Fibroblast of lung (primary cell): ENCODE data around the gene BATF2. TPM values are rescaled to one million over a fixed set of nuclear protein-coding genes. Genes with fewer than 3 reads are reported as not detected.

Source experiments
- DNase-seq, 2 donors: peaks; one replicate each; pipeline versions ENCODE4 v3.0.0 to v3.0.0-alpha.2; 2010; ENCODE audit warnings: low read depth in 2 of 2
- H2AFZ ChIP-seq: 2 replicates; pipeline ENCODE4 v1.5.1; 2012; ENCODE audit warnings: low read length, control low read depth, inconsistent platforms
- H3K27ac ChIP-seq: 2 replicates; pipeline ENCODE4 v1.5.1; 2011; ENCODE audit warnings: low read length, control low read depth; ENCODE audit not compliant: insufficient read depth
- H3K27me3 ChIP-seq: 2 replicates; pipeline ENCODE4 v1.5.1; 2011; ENCODE audit warnings: mild to moderate bottlenecking, low read length; ENCODE audit not compliant: control insufficient read depth, insufficient read depth
- H3K36me3 ChIP-seq: 2 replicates; pipeline ENCODE4 v1.5.1; 2011; ENCODE audit warnings: low read length; ENCODE audit not compliant: control insufficient read depth, insufficient read depth
- H3K4me1 ChIP-seq: 2 replicates; pipeline ENCODE4 v1.5.1; 2011; ENCODE audit warnings: low read length; ENCODE audit not compliant: control insufficient read depth, insufficient read depth; ENCODE audit errors: extremely low read depth
- H3K4me2 ChIP-seq: 2 replicates; pipeline ENCODE4 v1.5.1; 2011; ENCODE audit warnings: low read length, control low read depth; ENCODE audit not compliant: insufficient read depth; ENCODE audit errors: extremely low read depth
- H3K4me3 ChIP-seq, 4 experiments: fragments of 200-600 bp in 1 of 4; sonication (generic) in 1 of 4; replicated peaks in 1 of 4; 2 replicates each; pipeline ENCODE4 v1.5.1; 2011 to 2016; ENCODE audit warnings: low read length in 4 of 4, low read depth in 3 of 4, mild to moderate bottlenecking in 3 of 4, control low read depth in 2 of 4, inconsistent platforms in 1 of 4, mixed read lengths in 1 of 4; ENCODE audit not compliant: insufficient read depth in 1 of 4; ENCODE audit errors: control extremely low read depth in 1 of 4
- H3K79me2 ChIP-seq: 2 replicates; pipeline ENCODE4 v1.5.1; 2012; ENCODE audit warnings: mild to moderate bottlenecking, low read length, inconsistent platforms; ENCODE audit not compliant: control insufficient read depth, insufficient read depth
- H3K9ac ChIP-seq: 2 replicates; pipeline ENCODE4 v1.5.1; 2011; ENCODE audit warnings: mild to moderate bottlenecking, low read length, control low read depth; ENCODE audit not compliant: insufficient read depth
- H3K9me3 ChIP-seq: 2 replicates; pipeline ENCODE4 v1.5.1; 2012; ENCODE audit warnings: low read depth, low read length; ENCODE audit not compliant: control insufficient read depth, insufficient read depth
- H4K20me1 ChIP-seq: 2 replicates; pipeline ENCODE4 v1.5.1; 2011; ENCODE audit warnings: low read length; ENCODE audit not compliant: control insufficient read depth, insufficient read depth; ENCODE audit errors: extremely low read depth
- EZH2 ChIP-seq: IDR thresholded peaks from 2 replicates; pipeline ENCODE4 v1.5.1; 2012; ENCODE audit warnings: low read length, control low read depth, mild to moderate bottlenecking; ENCODE audit errors: missing control alignments
- polyA plus RNA-seq, 2 donors: library from polyadenylated mRNA; depleted of rRNA in 1 of 2; stranded (reverse) in 1 of 2; unstranded in 1 of 2; fragments of >200 nt; gene quantifications; 2 replicates each; pipeline ENCODE4 v1.2.1, GENCODE V29; 2011 to 2012; ENCODE audit warnings: missing spikeins in 1 of 2
- total RNA-seq: library from RNA; depleted of rRNA; stranded (reverse); fragments of >200 nt; gene quantifications from 2 replicates; pipeline ENCODE4 v1.2.1, GENCODE V29; 2014
- TF ChIP-seq, protein P1 (sequence below), 2 donors: IDR thresholded peaks in 1 of 2; conservative IDR thresholded peaks in 1 of 2; 1 replicate in 1 of 2; 2 replicates in 1 of 2; pipeline ENCODE4 v1.5.1; 2011 to 2012; ENCODE audit warnings: low read length in 2 of 2, control low read depth in 1 of 2, inconsistent platforms in 1 of 2, low read depth in 1 of 2, mild to moderate bottlenecking in 1 of 2

Gene BATF2
- total and polyA plus RNA-seq, 2 donors (not counting 1 experiment from before 2014, with no cell fraction given) = 1.0 to 2.1 TPM

DNA sequence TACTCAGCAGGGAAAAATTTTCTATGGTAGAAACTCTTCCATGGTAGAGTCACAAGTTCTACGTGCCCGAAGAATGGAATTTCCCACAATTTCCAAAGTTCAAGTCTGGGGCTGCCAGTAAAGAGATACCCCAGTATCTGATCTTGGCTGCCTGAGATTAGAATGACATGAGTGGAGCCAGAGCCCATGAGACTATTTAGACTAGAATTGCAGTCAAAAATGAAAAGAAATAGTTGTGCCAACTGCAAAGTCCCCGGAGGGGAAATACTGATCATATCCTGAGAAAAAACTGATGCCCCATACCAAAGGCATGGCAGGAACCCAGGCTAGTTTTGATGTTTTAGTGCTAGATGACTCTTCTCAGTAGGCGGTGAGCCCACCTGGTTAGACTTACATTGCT lies 36.1 kb downstream of the BATF2 start:
- H3K27me3 ChIP-seq = no peaks in the 10 kb centered on the region
- no peak for DNase-seq
- H3K27ac ChIP-seq = no peak overlapping the region
- H3K36me3 ChIP-seq = no peaks in the 10 kb centered on the region
- H3K4me2 ChIP-seq = no peak overlapping the region
- TF ChIP-seq EZH2 = no peak
- TF ChIP-seq, protein P1, sequence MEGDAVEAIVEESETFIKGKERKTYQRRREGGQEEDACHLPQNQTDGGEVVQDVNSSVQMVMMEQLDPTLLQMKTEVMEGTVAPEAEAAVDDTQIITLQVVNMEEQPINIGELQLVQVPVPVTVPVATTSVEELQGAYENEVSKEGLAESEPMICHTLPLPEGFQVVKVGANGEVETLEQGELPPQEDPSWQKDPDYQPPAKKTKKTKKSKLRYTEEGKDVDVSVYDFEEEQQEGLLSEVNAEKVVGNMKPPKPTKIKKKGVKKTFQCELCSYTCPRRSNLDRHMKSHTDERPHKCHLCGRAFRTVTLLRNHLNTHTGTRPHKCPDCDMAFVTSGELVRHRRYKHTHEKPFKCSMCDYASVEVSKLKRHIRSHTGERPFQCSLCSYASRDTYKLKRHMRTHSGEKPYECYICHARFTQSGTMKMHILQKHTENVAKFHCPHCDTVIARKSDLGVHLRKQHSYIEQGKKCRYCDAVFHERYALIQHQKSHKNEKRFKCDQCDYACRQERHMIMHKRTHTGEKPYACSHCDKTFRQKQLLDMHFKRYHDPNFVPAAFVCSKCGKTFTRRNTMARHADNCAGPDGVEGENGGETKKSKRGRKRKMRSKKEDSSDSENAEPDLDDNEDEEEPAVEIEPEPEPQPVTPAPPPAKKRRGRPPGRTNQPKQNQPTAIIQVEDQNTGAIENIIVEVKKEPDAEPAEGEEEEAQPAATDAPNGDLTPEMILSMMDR (conservative IDR thresholded peaks at IDR 0.05 in 1 of 2, IDR thresholded peaks at IDR 0.05 in 1 of 2; ENCODE audit: low read depth in 1 of 2, low read length in 2 of 2) = no peak
- H3K4me3 ChIP-seq = no peak overlapping the region
- H4K20me1 ChIP-seq = no peaks in the 10 kb centered on the region
- H3K9ac ChIP-seq = no peak overlapping the region
- H3K4me1 ChIP-seq = no peaks in the 10 kb centered on the region
- no peaks in the 10 kb centered on the region for H3K9me3 ChIP-seq
- no peak overlapping the region for H2AFZ ChIP-seq
- H3K79me2 ChIP-seq = no peaks in the 10 kb centered on the region

- TF ChIP-seq, protein P1 (conservative IDR thresholded peaks at IDR 0.05 in 1 of 2, IDR thresholded peaks at IDR 0.05 in 1 of 2; ENCODE audit: low read depth in 1 of 2, low read length in 2 of 2) = no peak
- TF ChIP-seq EZH2 = no peak
- Histone ChIP-seq H3K9ac (no peak overlapping the region), H3K27me3 (peaks cover 5% of the 10 kb centered on the region), H3K79me2 (no peaks in the 10 kb centered on the region), H3K4me2 (no peak overlapping the region), H3K4me1 (no peaks in the 10 kb centered on the region), H4K20me1 (no peaks in the 10 kb centered on the region), H2AFZ (no peak overlapping the region), H3K36me3 (no peaks in the 10 kb centered on the region), H3K27ac (no peak overlapping the region), H3K4me3 (no peak overlapping the region), H3K9me3 (no peaks in the 10 kb centered on the region)
- DNase-seq = no peak
Observed at GRCh38 chr11:64959498-64959897, 37.3 kb downstream of the BATF2 start.

DNA sequence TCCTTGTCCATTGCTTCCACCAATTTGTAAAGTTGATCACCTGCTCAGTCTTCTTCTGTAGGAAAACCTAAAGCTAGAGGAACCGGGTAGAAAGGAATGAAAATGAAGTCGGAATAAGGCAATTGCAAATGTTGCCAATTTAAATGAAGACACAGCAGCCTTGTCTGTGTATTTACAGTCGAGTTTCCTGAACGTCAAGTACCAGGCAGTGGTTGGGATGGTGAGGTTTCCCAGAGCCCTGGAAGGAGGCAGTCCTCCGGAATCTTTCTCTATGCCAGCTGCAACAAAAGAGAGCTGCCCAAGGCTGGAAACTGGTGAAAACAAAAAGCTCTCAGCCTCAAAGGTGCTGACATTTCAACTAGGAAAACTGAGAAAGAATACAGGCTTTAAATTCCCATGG lies 42.6 kb downstream of the BATF2 start:
- no peaks in the 10 kb centered on the region for H3K79me2 ChIP-seq
- H3K27ac ChIP-seq = no peak overlapping the region
- DNase-seq = no peak
- no peak overlapping the region for H3K4me3 ChIP-seq
- H3K36me3 ChIP-seq = no peaks in the 10 kb centered on the region
- no peak overlapping the region for H3K9ac ChIP-seq
- H2AFZ ChIP-seq = no peak overlapping the region
- no peaks in the 10 kb centered on the region for H3K4me1 ChIP-seq
- no peaks in the 10 kb centered on the region for H4K20me1 ChIP-seq
- no peak overlapping the region for H3K4me2 ChIP-seq
- no peak for TF ChIP-seq EZH2
- TF ChIP-seq, protein P1 (conservative IDR thresholded peaks at IDR 0.05 in 1 of 2, IDR thresholded peaks at IDR 0.05 in 1 of 2; ENCODE audit: low read depth in 1 of 2, low read length in 2 of 2) = no peak
- H3K27me3 ChIP-seq = peaks cover 14% of the 10 kb centered on the region
- H3K9me3 ChIP-seq = no peaks in the 10 kb centered on the region
